ENCODE measurements around the gene ALKBH8.

The ALKBH8 gene

DNA sequence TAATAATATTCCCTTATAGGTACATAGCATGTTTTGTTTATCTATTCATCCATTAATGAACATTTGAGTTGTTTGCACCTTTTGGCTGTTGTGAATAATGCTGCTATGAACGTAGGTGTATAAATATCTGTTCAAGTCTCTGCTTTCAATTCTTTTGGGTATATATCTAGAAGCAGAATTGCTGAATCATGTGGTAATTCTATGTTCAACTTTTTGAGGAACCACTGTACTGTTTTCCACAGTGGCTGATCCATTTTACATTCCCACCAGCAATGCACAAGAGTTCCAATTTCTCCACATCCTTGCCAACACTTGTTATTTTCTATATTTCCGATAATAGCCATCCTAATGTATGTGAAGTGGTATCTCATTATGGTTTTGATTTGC lies 56.7 kb downstream of the ALKBH8 start:
- H3K9me2 ChIP-seq (replicated peaks; ENCODE audit: insufficient read depth, low read length): no peaks in the 10 kb centered on the region
- H3K27ac ChIP-seq (ENCODE audit: low read depth, low read length): no peak overlapping the region
- peaks cover 14% of the 10 kb centered on the region for H3K36me3 ChIP-seq (ENCODE audit: low read length)
- no peak for TF ChIP-seq EZH2phosphoT487 (conservative IDR thresholded peaks at IDR 0.05; ENCODE audit: low read length)
- no peaks in the 10 kb centered on the region for H3K79me2 ChIP-seq (ENCODE audit: insufficient read depth, low read length)
- no peaks in the 10 kb centered on the region for H3K9me3 ChIP-seq (ENCODE audit: insufficient read depth, low read length)
- no peak overlapping the region for H2AFZ ChIP-seq (ENCODE audit: low read depth, low read length, severe bottlenecking)
- no peak overlapping the region for H3K9ac ChIP-seq (ENCODE audit: low read length)
- H3F3A ChIP-seq (ENCODE audit: insufficient read depth): no peaks in the 10 kb centered on the region
- H3K27me3 ChIP-seq (ENCODE audit: low read length): no peaks in the 10 kb centered on the region
- H3K4me2 ChIP-seq (ENCODE audit: low read depth, low read length, poor library complexity, severe bottlenecking): no peak overlapping the region
- H3K4me3 ChIP-seq (ENCODE audit: insufficient read depth, low read length, poor library complexity, severe bottlenecking): no peak overlapping the region
- no peaks in the 10 kb centered on the region for H4K20me1 ChIP-seq (ENCODE audit: low read depth, low read length)

- Histone ChIP-seq H3K79me2 (ENCODE audit: insufficient read depth, low read length) (no peaks in the 10 kb centered on the region), H3K36me3 (ENCODE audit: low read length) (peaks cover 19% of the 10 kb centered on the region), H3K9me3 (ENCODE audit: insufficient read depth, low read length) (no peaks in the 10 kb centered on the region), H3K4me2 (ENCODE audit: low read depth, low read length, poor library complexity, severe bottlenecking) (no peak overlapping the region), H3K27ac (ENCODE audit: low read depth, low read length) (no peak overlapping the region), H3K9me2 (replicated peaks; ENCODE audit: insufficient read depth, low read length) (no peaks in the 10 kb centered on the region), H3K9ac (ENCODE audit: low read length) (no peak overlapping the region), H3F3A (ENCODE audit: insufficient read depth) (no peaks in the 10 kb centered on the region), H4K20me1 (ENCODE audit: low read depth, low read length) (no peaks in the 10 kb centered on the region), H3K27me3 (ENCODE audit: low read length) (no peaks in the 10 kb centered on the region), H2AFZ (ENCODE audit: low read depth, low read length, severe bottlenecking) (no peak overlapping the region), H3K4me3 (ENCODE audit: insufficient read depth, low read length, poor library complexity, severe bottlenecking) (no peak overlapping the region)
- TF ChIP-seq, protein P1, sequence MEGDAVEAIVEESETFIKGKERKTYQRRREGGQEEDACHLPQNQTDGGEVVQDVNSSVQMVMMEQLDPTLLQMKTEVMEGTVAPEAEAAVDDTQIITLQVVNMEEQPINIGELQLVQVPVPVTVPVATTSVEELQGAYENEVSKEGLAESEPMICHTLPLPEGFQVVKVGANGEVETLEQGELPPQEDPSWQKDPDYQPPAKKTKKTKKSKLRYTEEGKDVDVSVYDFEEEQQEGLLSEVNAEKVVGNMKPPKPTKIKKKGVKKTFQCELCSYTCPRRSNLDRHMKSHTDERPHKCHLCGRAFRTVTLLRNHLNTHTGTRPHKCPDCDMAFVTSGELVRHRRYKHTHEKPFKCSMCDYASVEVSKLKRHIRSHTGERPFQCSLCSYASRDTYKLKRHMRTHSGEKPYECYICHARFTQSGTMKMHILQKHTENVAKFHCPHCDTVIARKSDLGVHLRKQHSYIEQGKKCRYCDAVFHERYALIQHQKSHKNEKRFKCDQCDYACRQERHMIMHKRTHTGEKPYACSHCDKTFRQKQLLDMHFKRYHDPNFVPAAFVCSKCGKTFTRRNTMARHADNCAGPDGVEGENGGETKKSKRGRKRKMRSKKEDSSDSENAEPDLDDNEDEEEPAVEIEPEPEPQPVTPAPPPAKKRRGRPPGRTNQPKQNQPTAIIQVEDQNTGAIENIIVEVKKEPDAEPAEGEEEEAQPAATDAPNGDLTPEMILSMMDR (IDR thresholded peaks at IDR 0.05; ENCODE audit: insufficient read depth, low read length, poor library complexity, severe bottlenecking): no peak
- TF ChIP-seq EZH2phosphoT487 (conservative IDR thresholded peaks at IDR 0.05; ENCODE audit: low read length): no peak
Observed at GRCh38 chr11:107508201-107508857, 57.2 kb downstream of the ALKBH8 start.

DNA sequence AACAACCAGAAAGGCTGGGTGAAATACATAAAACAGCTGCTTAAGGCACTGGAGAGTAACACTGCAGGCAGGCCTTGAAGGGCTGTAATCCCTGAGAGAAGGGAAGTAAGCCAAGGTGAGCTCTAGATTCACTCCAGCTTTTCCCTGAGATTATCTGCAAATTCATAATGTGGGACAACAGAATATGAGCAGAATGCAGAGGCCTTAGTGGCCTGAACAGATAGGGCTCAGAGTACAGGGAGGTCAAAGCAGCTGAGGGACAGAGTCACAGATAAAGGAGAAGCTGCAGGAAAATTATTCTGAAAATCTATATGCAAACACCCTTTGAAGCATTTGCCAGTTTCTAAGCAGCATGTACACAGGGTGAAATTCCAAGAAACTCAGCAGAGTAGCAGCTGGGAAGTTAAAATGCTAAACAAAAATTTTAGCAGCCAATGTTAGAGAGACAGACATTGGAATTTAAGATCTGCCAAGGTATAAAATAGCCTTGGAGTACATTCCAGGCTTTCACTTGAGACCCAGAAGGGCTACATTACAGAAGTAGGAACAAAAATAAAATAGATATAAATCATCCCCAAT lies 59.8 kb downstream of the ALKBH8 start:
- no peak overlapping the region for H3K4me2 ChIP-seq (ENCODE audit: low read depth, low read length, poor library complexity, severe bottlenecking)
- no peaks in the 10 kb centered on the region for H3F3A ChIP-seq (ENCODE audit: insufficient read depth)
- no peaks in the 10 kb centered on the region for H4K20me1 ChIP-seq (ENCODE audit: low read depth, low read length)
- H3K27me3 ChIP-seq (ENCODE audit: low read length): no peaks in the 10 kb centered on the region
- peaks cover 37% of the 10 kb centered on the region for H3K36me3 ChIP-seq (ENCODE audit: low read length)
- H3K79me2 ChIP-seq (ENCODE audit: insufficient read depth, low read length): no peaks in the 10 kb centered on the region
- H3K27ac ChIP-seq (ENCODE audit: low read depth, low read length): no peak overlapping the region
- no peak for TF ChIP-seq EZH2phosphoT487 (conservative IDR thresholded peaks at IDR 0.05; ENCODE audit: low read length)
- TF ChIP-seq, protein P1 (IDR thresholded peaks at IDR 0.05; ENCODE audit: insufficient read depth, low read length, poor library complexity, severe bottlenecking): no peak
- no peak overlapping the region for H2AFZ ChIP-seq (ENCODE audit: low read depth, low read length, severe bottlenecking)
- H3K9ac ChIP-seq (ENCODE audit: low read length): no peak overlapping the region
- H3K9me3 ChIP-seq (ENCODE audit: insufficient read depth, low read length): 0 out of 2 replicates have a peak, but pooled peaks cover 9% of the 10 kb centered on the region
- H3K9me2 ChIP-seq (replicated peaks; ENCODE audit: insufficient read depth, low read length): no peaks in the 10 kb centered on the region
- no peak overlapping the region for H3K4me3 ChIP-seq (ENCODE audit: insufficient read depth, low read length, poor library complexity, severe bottlenecking)

DNA sequence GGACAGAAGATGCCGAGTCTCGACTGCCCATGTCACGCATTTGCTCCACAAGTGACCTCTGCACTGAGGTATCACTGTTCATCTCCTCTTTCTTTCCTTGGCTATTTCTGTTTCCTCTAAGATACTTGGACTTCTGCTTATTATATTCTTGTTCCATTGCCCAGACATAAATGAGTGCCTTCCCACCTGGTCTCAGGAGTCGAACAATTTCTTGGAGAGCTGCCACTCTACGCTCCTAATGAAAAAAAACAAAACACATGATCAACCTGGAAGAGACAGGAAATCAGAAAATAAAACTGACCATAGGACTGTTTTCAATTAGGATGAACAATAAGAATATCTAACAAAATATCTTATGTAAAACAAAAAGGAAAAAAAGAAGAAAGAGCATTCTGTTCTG lies 60.6 kb downstream of the ALKBH8 start:
- no peaks in the 10 kb centered on the region for H3K9me2 ChIP-seq (replicated peaks; ENCODE audit: insufficient read depth, low read length)
- no peaks in the 10 kb centered on the region for H3F3A ChIP-seq (ENCODE audit: insufficient read depth)
- H4K20me1 ChIP-seq (ENCODE audit: low read depth, low read length): no peaks in the 10 kb centered on the region
- no peaks in the 10 kb centered on the region for H3K79me2 ChIP-seq (ENCODE audit: insufficient read depth, low read length)
- no peak overlapping the region for H3K4me3 ChIP-seq (ENCODE audit: insufficient read depth, low read length, poor library complexity, severe bottlenecking)
- H3K9ac ChIP-seq (ENCODE audit: low read length): no peak overlapping the region
- H3K4me2 ChIP-seq (ENCODE audit: low read depth, low read length, poor library complexity, severe bottlenecking): no peak overlapping the region
- peaks cover 37% of the 10 kb centered on the region for H3K36me3 ChIP-seq (ENCODE audit: low read length)
- no peaks in the 10 kb centered on the region for H3K27me3 ChIP-seq (ENCODE audit: low read length)
- H2AFZ ChIP-seq (ENCODE audit: low read depth, low read length, severe bottlenecking): no peak overlapping the region
- H3K27ac ChIP-seq (ENCODE audit: low read depth, low read length): no peak overlapping the region
- H3K9me3 ChIP-seq (ENCODE audit: insufficient read depth, low read length): 0 out of 2 replicates have a peak, but pooled peaks cover 9% of the 10 kb centered on the region
- no peak for TF ChIP-seq EZH2phosphoT487 (conservative IDR thresholded peaks at IDR 0.05; ENCODE audit: low read length)
- TF ChIP-seq, protein P1 (IDR thresholded peaks at IDR 0.05; ENCODE audit: insufficient read depth, low read length, poor library complexity, severe bottlenecking): no peak
